Measurements from ENCODE around the gene B3GAT3. TPM values are rescaled to one million over a fixed set of nuclear protein-coding genes. Genes with fewer than 3 reads are reported as not detected.
A peak's percentile ranks its signal among the peaks of the same experiment; 100 is the strongest.
"Not testable (repeated sequence)": the region's sequence is repeated elsewhere in the genome, so short reads cannot be mapped to it uniquely, and the experiment has no call there.

The B3GAT3 gene
- total RNA-seq, 2 experiments from 2014 or later: 58.9 to 67.1 TPM

- DNase-seq: no peak
- H3K27me3 Mint-ChIP-seq: no peaks in the 10 kb centered on the region
- no peak overlapping the region for H3K4me3 Mint-ChIP-seq
- peaks cover 38% of the 10 kb centered on the region for H3K36me3 Mint-ChIP-seq (ENCODE audit: low read depth)
- POLR2A ChIA-PET: interaction anchor here (0.9 to 12.3 kb wide), 7 partner anchors 9 to 53 kb away, joined by 3 to 192 read pairs (median 6); partner anchors contain the start of genes B3GAT3, C11orf98, CSKMT and INTS5
- CTCF ChIA-PET: no interaction called here
- peaks cover 51% of the 10 kb centered on the region for H3K4me1 Mint-ChIP-seq
- no peaks in the 10 kb centered on the region for H3K9me3 Mint-ChIP-seq
- no peak overlapping the region for H3K27ac Mint-ChIP-seq
Observed at GRCh38 chr11:62644220-62644619, 22.4 kb upstream of the B3GAT3 start.

- POLR2A ChIA-PET: interaction anchor here (1.2 to 4.2 kb wide), 5 partner anchors 9 to 41 kb away, joined by 3 to 15 read pairs (median 4); partner anchors contain the start of genes B3GAT3, C11orf98, CSKMT and INTS5
- CTCF ChIA-PET: no interaction called here
- no peaks in the 10 kb centered on the region for H3K27me3 Mint-ChIP-seq
- peaks cover 21% of the 10 kb centered on the region for H3K4me1 Mint-ChIP-seq
- peaks cover 78% of the 10 kb centered on the region for H3K36me3 Mint-ChIP-seq (ENCODE audit: low read depth)
- no peak for DNase-seq
- H3K9me3 Mint-ChIP-seq: no peaks in the 10 kb centered on the region
- no peak overlapping the region for H3K27ac Mint-ChIP-seq
- H3K4me3 Mint-ChIP-seq: no peak overlapping the region
Observed at GRCh38 chr11:62632492-62632891, 10.7 kb upstream of the B3GAT3 start.

GRCh38 chr11:62627713-62628112, 5.9 kb upstream of the B3GAT3 start:
- Mint-ChIP-seq H3K27me3 (no peaks in the 10 kb centered on the region), H3K36me3 (ENCODE audit: low read depth) (peaks cover 69% of the 10 kb centered on the region), H3K27ac (no peak overlapping the region), H3K9me3 (no peaks in the 10 kb centered on the region), H3K4me3 (no peak overlapping the region), H3K4me1 (no peaks in the 10 kb centered on the region)
- CTCF ChIA-PET: interaction anchor here (0.5 to 3.0 kb wide), 4 partner anchors 14 to 252 kb away, joined by 3 to 12 read pairs (median 4); partner anchors contain the start of gene EEF1G
- POLR2A ChIA-PET: interaction anchor here (1.6 kb wide), 1 partner anchor 18 kb away, joined by 8 read pairs; the partner anchor contains the start of gene GANAB
- no peak for DNase-seq

- no peak for DNase-seq
- peaks cover 28% of the 10 kb centered on the region for H3K4me1 Mint-ChIP-seq
- H3K27me3 Mint-ChIP-seq: no peaks in the 10 kb centered on the region
- ChIA-PET POLR2A (interaction anchor here (0.9 to 5.4 kb wide), 23 partner anchors 10 to 654 kb away, joined by 3 to 70 read pairs (median 11); partner anchors contain the start of genes C11orf98, CSKMT, EEF1G and EML3), CTCF (interaction anchor here (0.6 to 2.5 kb wide), 9 partner anchors 11 to 198 kb away, joined by 3 to 16 read pairs (median 4); partner anchors contain the start of genes EML3 and ROM1)
- peak overlapping the region; percentile 98 for H3K27ac Mint-ChIP-seq
- peaks cover 45% of the 10 kb centered on the region for H3K36me3 Mint-ChIP-seq (ENCODE audit: low read depth)
- no peaks in the 10 kb centered on the region for H3K9me3 Mint-ChIP-seq
- peak overlapping the region; percentile 87 for H3K4me3 Mint-ChIP-seq
Observed at GRCh38 chr11:62622476-62623089, 797 bp upstream of the B3GAT3 start.

- H3K27me3 Mint-ChIP-seq: no peaks in the 10 kb centered on the region
- H3K4me1 Mint-ChIP-seq: peaks cover 33% of the 10 kb centered on the region
- H3K4me3 Mint-ChIP-seq: peak overlapping the region; percentile 87
- DNase-seq: no peak
- ChIA-PET POLR2A (interaction anchor here (0.7 to 5.4 kb wide), 28 partner anchors 8 to 653 kb away, joined by 3 to 70 read pairs (median 10); partner anchors contain the start of genes C11orf98, CSKMT, EEF1G and EML3), CTCF (interaction anchor here (0.6 to 3.2 kb wide), 13 partner anchors 9 to 196 kb away, joined by 3 to 16 read pairs (median 5); partner anchors contain the start of genes C11orf98, CSKMT, EML3 and LBHD1)
- H3K27ac Mint-ChIP-seq: peak overlapping the region; percentile 92
- no peaks in the 10 kb centered on the region for H3K9me3 Mint-ChIP-seq
- peaks cover 41% of the 10 kb centered on the region for H3K36me3 Mint-ChIP-seq (ENCODE audit: low read depth)
Observed at GRCh38 chr11:62621027-62621566, 689 bp downstream of the B3GAT3 start.

GRCh38 chr11:62616957-62617356, 4.8 kb downstream of the B3GAT3 start:
- POLR2A ChIA-PET: interaction anchor here (0.9 kb wide), 1 partner anchor 36 kb away, joined by 3 read pairs; the partner anchor contains the start of gene INTS5
- CTCF ChIA-PET, H3K9me3 Mint-ChIP-seq: not testable (repeated sequence)

GRCh38 chr11:62615521-62615920, 6.3 kb downstream of the B3GAT3 start:
- no peaks in the 10 kb centered on the region for H3K27me3 Mint-ChIP-seq
- H3K4me3 Mint-ChIP-seq: no peak overlapping the region
- ChIA-PET POLR2A (interaction anchor here (1.1 to 1.3 kb wide), 2 partner anchors 24 to 49 kb away, joined by 4 to 5 read pairs; partner anchors contain the start of genes C11orf98, CSKMT and TUT1), CTCF (no interaction called here)
- no peaks in the 10 kb centered on the region for H3K9me3 Mint-ChIP-seq
- peak overlapping the region; percentile 16 for H3K27ac Mint-ChIP-seq
- H3K4me1 Mint-ChIP-seq: peaks cover 53% of the 10 kb centered on the region
- DNase-seq: no peak
- peaks cover 31% of the 10 kb centered on the region for H3K36me3 Mint-ChIP-seq (ENCODE audit: low read depth)

More at GRCh38 chr11:62616957-62617356, 4.8 kb downstream of the B3GAT3 start:
- H3K4me3 Mint-ChIP-seq, H3K27me3 Mint-ChIP-seq, H3K27ac Mint-ChIP-seq, DNase-seq: not testable (repeated sequence)
- Mint-ChIP-seq H3K36me3 (ENCODE audit: low read depth) (peaks cover 34% of the 10 kb centered on the region), H3K4me1 (peaks cover 53% of the 10 kb centered on the region)

- POLR2A ChIA-PET: interaction anchor here (1.0 to 6.7 kb wide), 5 partner anchors 13 to 57 kb away, joined by 3 to 84 read pairs (median 41); partner anchors contain the start of genes C11orf98, CSKMT, INTS5 and LBHD1
- Mint-ChIP-seq H3K27ac (peak overlapping the region; percentile 69), H3K9me3 (no peaks in the 10 kb centered on the region), H3K36me3 (ENCODE audit: low read depth) (peaks cover 36% of the 10 kb centered on the region), H3K4me1 (peaks cover 56% of the 10 kb centered on the region), H3K4me3 (no peak overlapping the region), H3K27me3 (no peaks in the 10 kb centered on the region)
- CTCF ChIA-PET: interaction anchor here (1.4 kb wide), 1 partner anchor 51 kb away, joined by 3 read pairs; the partner anchor contains the start of genes C11orf98 and CSKMT
- DNase-seq: peak; percentile 43
Observed at GRCh38 chr11:62614275-62614674, 7.5 kb downstream of the B3GAT3 start.

- H3K4me1 Mint-ChIP-seq: peaks cover 60% of the 10 kb centered on the region
- peak overlapping the region; percentile 80 for H3K27ac Mint-ChIP-seq
- no peak for DNase-seq
- ChIA-PET POLR2A (interaction anchor here (0.9 to 6.7 kb wide), 11 partner anchors 8 to 242 kb away, joined by 3 to 84 read pairs (median 6); partner anchors contain the start of genes B3GAT3, C11orf98, CSKMT and INTS5), CTCF (interaction anchor here (0.6 to 1.5 kb wide), 4 partner anchors 14 to 174 kb away, joined by 3 to 4 read pairs (median 3); partner anchors contain the start of genes C11orf98 and CSKMT)
- H3K9me3 Mint-ChIP-seq: no peaks in the 10 kb centered on the region
- no peaks in the 10 kb centered on the region for H3K27me3 Mint-ChIP-seq
- peaks cover 39% of the 10 kb centered on the region for H3K36me3 Mint-ChIP-seq (ENCODE audit: low read depth)
- H3K4me3 Mint-ChIP-seq: peak overlapping the region; percentile 10
Observed at GRCh38 chr11:62613291-62613778, 8.5 kb downstream of the B3GAT3 start.

GRCh38 chr11:62612366-62613290, 9.2 kb downstream of the B3GAT3 start, which contains the start of the genes EML3 and ROM1:
EML3 (minus strand) TSS chr11:62612775; CDS start chr11:62612457, 318 bp downstream.
ROM1 (plus strand) TSS chr11:62613257; CDS start chr11:62613282, 25 bp downstream.
- DNase-seq: peak; percentile 91
- ChIA-PET POLR2A (interaction anchor here (1.0 to 6.7 kb wide), 23 partner anchors 9 to 229 kb away, joined by 3 to 84 read pairs (median 5); partner anchors contain the start of genes B3GAT3, C11orf98, CSKMT and GANAB), CTCF (interaction anchor here (0.6 to 2.6 kb wide), 20 partner anchors 9 to 229 kb away, joined by 3 to 28 read pairs (median 3); partner anchors contain the start of genes B3GAT3, BSCL2, C11orf98 and CSKMT)
- Mint-ChIP-seq H3K27me3 (no peaks in the 10 kb centered on the region), H3K4me1 (peaks cover 65% of the 10 kb centered on the region), H3K27ac (peak within 1 kb of the TSS; percentile 93), H3K9me3 (no peaks in the 10 kb centered on the region), H3K4me3 (peak within 1 kb of the TSS; percentile 97), H3K36me3 (ENCODE audit: low read depth) (peaks cover 45% of the 10 kb centered on the region)

GRCh38 chr11:62611705-62612365, 10.0 kb downstream of the B3GAT3 start:
- ChIA-PET CTCF (interaction anchor here (0.6 to 2.6 kb wide), 17 partner anchors 9 to 229 kb away, joined by 3 to 28 read pairs (median 3); partner anchors contain the start of genes B3GAT3, BSCL2, C11orf98 and CSKMT), POLR2A (interaction anchor here (0.9 to 6.7 kb wide), 20 partner anchors 10 to 244 kb away, joined by 3 to 84 read pairs (median 5); partner anchors contain the start of genes B3GAT3, C11orf98, CSKMT and GANAB)
- Mint-ChIP-seq H3K36me3 (ENCODE audit: low read depth) (peaks cover 51% of the 10 kb centered on the region), H3K27me3 (no peaks in the 10 kb centered on the region), H3K4me3 (peak overlapping the region; percentile 97), H3K4me1 (peaks cover 68% of the 10 kb centered on the region), H3K9me3 (no peaks in the 10 kb centered on the region), H3K27ac (peak overlapping the region; percentile 93)
- DNase-seq: no peak

Data from activated CD4-positive, alpha-beta memory T cell treated with anti-CD3 and anti-CD28 coated beads, Interleukin-2, amount 10 ng/mL, durations not matched to agents 7 days and 5 days (primary cell).